AG08395 (cell line): Measurements from ENCODE around the gene UNC93A.
"Not testable (repeated sequence)": the region's sequence is repeated elsewhere in the genome, so short reads cannot be mapped to it uniquely, and the experiment has no call there.

ENCODE experiments used
- DNase-seq: peaks from one replicate; pipeline ENCODE4 v3.0.0; 2012; ENCODE audit warnings: mixed read lengths, low spot score

Gene UNC93A

GRCh38 chr6:167341038-167341583, 50.0 kb downstream of the UNC93A start:
- no peak for DNase-seq

DNA sequence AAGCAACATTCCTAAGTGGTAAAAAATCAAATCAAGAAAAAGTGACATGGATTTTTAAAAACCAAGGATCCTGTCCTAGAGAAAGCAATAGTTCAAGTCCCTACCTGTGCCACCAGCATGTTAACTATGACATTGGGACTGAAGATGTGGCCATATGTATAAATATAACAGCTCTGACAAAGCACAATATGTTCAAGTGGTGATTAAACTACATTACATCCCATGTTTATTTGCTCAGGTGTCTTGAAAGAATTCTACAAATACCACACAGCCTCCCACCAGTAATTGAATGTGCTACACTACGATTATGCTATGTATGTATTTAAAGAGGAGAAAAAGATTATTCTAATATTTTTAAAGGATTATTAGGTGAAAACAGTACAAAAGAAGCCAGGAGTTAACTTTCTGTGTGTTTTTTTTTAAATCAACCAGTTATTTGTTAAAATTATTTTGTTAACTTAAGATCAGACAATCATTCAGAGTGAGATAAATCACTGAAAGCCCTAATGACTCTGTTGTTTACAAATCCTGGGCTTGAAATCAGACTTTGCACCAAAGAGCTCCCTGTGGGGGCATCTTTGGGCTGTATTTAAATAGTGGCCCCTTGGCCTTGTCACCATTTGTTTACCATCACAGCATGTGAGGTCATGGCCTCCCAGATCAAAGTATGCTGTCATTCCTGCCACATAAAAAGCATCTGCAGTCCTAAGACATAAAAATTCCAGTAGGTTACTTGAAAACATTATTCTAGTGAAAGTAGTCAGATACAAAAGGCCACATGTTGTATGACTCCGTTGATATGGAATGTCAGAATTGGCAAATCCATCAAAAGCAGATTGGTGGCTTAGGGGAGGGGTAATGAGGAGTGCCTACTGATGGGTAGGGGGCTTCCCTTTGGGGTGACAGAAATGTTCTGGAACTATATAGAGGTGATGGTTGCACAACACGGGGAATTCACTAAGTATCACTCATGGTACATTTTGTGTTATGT, 50.8 kb downstream of the UNC93A start:
- no peak for DNase-seq

- DNase-seq = no peak
Observed at GRCh38 chr6:167342879-167343610, 51.9 kb downstream of the UNC93A start.

DNA sequence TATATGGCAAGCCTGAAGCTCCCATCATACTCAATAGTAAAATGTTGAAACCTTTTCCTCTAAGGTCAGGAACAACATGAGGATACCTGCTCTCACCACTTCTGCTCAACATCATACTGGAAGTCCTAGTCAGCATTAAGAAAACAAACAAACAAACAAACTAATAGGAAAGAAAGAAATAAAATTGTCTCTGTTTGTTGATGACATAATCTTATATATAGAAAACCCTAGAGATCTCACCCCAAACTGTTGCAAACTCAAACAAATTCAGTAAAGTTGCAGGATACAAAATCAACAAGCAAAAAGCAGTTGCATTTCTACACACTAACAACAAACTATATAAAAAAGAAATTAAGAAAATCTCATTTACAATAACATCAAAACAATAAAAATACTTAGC, 54.2 kb downstream of the UNC93A start:
- DNase-seq = no peak

DNA sequence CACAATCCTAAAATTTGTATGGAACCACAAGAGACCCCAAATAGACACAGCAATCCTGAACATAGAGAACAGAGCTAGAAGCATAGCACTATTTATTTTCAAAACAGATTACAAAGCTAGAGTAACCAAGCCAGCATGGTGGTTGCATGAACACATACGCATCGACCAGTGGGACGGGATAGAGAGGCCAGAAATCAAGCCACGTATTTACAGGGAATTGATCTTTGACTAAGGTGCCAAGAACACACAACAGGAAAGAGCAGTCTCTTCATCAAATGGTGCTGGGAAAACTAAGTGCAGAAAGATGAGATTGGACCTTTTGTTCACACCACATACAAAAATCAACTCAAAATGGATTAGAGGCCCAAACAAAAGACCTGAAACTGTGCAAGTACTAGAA, 54.8 kb downstream of the UNC93A start:
- DNase-seq = no peak

DNA sequence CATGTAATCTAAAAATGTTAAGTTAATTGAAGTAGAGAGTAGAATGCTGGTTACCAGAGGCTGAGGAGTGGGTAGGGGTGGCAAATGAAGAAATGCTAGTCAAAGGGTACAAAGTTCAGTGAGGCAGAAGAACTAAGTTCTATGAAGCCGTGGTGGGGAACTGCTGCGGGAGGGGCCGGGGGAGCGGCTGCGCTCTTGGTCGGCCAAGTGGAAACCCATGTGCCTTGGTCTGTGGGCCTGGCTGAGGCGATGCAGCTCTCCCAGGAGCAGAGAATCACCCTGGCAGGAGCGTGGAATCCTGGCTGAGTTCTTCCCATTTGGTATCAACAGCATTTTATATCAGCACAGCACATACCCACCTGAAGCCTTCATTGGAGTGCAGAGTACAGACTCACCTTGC, 56.1 kb downstream of the UNC93A start:
- no peak for DNase-seq

GRCh38 chr6:167349631-167350274, 58.6 kb downstream of the UNC93A start:
- DNase-seq = no peak

GRCh38 chr6:167350275-167350696, 59.2 kb downstream of the UNC93A start:
- no peak for DNase-seq

DNA sequence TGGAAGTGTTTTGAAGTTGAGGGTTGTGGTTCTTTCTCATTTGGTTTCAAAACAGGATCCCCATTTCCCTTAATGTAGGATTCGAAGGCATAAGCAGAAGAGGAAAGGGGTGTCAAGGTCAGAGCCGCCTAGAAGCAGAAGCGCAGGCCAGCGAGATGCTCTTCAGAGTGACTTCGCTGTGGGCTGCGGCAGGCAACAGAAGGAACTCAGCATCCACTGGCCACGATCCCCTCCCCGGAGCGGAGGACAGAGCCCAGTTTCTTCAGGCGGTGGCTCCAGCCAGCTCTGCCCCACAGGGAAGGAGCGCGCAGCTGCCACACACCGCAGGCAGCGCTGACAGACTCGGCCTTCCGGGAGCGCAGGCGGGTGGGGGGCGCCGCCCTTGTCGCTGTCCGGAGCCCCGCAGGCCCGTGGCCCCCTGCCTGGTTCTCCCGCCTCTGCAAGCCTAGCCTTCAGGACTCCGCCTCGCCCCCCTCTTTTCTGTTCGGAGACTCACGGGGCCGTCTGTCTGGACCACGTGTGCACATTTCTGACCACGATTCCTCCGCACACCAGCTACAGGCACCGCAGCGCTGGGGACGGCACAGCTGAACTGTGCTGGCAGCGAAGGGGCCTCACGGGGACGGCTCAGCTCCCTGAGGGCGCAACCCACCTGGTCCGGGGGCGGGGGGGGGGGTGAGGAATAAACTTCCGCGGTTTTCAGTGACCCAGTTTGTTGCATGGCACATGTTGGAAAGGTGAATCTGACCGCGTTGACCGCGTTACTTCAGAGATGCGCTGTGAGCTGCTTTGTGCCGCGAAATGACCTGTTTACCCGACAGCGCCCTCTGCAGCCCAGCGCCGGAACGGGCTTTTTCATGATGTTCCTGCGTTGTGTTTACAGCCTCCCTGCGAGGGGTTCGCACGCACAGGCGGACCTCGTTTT, 59.9 kb downstream of the UNC93A start:
- peak; percentile 25 for DNase-seq

DNA sequence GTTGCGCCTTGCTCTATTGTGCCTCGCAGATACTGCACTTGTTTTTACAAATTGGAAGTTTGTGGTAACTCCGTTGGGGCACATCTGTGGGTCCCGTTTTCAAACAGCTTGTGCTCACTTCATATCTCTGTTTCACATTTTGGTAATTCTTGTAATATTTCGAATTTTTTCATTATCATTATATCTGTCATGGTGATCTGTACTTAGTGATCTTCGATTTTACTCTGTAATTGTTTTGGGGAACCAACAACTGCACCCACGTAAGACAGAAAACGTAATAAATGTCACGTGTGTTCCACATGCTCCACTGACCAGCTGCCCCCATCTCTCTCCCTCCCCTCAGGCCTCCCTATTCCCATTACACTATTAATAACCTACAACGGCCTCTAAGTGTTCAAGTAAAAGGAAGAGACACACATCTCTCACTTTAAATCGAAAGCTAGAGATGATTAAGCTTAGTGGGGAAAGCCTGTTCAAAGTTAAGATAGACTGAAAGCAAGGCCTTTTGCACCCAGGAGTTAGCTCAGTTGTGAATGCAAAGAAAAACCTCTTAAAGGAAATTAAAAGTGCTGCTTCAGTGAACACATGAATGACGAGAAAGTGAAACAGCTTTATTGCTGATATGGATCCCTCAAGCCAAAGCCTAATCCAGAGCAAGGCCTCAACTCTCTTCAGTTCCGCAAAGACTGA, 60.7 kb downstream of the UNC93A start:
- DNase-seq = no peak

GRCh38 chr6:167356874-167357273, 65.8 kb downstream of the UNC93A start:
- no peak for DNase-seq

DNA sequence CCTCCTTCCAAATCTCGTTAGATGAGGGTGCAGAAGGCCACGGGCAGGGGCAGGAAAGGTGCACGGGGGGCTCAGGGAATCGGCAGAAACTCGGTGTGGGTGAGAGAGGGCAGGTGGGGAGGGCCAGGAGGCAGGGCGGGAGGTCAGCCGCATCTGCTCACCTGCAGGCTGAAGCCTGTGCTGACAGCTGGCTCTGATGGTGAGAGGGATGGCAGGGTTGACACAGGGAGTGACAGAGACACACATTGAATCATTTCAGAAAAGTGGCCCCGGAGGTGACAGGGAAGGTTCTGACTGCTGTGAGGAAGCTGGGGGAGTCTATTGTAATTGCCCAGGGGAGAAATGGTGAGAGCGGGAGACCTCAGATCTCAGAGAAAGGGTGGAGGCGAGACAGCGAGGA, 67.3 kb downstream of the UNC93A start:
- DNase-seq = not testable (repeated sequence)

GRCh38 chr6:167361170-167361569, 70.1 kb downstream of the UNC93A start:
- DNase-seq = not testable (repeated sequence)
